Measurements from ENCODE around the gene RNPEP. TPM values are rescaled to one million over a fixed set of nuclear protein-coding genes. Genes with fewer than 3 reads are reported as not detected.
"Not testable (repeated sequence)": the region's sequence is repeated elsewhere in the genome, so short reads cannot be mapped to it uniquely, and the experiment has no call there.

The RNPEP gene
- total RNA-seq, 1 donor from 2014 or later: 57.1 TPM

GRCh38 chr1:201962382-201962781 is 20.1 kb upstream of the RNPEP start:
- not testable (repeated sequence) for DNase-seq (ENCODE audit: low spot score)

GRCh38 chr1:201964261-201964660 is 18.2 kb upstream of the RNPEP start:
- no peak for DNase-seq (ENCODE audit: low spot score)

DNA sequence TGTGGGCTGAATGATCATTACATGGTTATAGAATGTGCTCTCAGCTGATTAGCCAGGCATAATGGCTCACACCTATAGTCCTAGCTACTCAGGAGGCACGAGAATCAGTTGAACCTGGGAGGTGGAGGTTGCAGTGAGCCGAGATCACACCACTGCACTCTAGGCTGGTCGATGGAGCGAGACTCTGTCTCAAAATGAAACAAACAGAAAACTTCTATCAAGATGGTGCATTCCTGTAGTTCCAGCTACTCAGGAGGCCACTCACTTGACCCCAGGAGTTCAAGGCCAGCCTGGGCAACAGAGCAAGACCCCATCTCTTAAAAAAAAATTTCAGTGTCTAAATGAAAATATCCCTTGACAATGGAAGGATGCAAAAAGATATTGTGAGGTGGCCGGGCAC is 16.3 kb upstream of the RNPEP start:
- no peak for DNase-seq (ENCODE audit: low spot score)

- no peak for DNase-seq (ENCODE audit: low spot score)
These were observed 14.1 kb upstream of the RNPEP start for GRCh38 chr1:201968202-201968925.

DNA sequence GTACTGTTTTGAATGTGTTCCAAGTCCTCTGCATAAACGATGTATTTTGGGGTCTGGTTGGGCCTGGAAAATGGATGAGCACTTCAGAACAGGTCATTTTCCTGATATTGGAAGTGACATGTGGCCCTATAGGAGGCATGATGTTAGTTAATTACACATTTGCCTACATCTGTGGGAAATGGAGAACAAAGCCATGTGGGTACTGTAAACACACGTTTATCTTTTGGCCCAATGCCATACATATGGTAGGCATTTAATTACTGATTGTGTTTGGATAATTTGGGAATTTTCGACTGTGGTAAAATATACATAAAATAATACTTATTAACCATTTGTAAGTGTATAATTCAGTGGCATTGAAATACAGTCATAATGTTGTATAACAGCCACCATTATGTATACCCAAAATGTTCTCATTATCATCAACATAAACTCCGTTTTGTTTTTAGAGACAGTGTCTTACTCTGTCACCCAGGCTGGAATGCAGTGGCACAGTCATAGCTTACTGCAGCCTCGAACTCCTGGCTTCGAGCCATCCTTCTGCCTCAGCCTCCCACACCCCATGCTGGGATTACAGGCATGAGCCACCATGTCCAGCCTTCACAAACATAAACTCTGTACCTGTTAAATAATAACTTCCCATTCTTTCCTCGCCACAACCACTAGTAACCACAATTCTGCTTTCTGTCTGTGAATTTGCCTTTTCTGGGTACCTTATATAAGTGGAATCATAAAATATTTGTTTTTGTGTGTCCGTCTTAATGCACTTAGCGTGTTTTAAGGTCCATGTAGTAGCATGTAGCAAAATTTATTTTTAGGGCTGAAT is 11.9 kb upstream of the RNPEP start:
- DNase-seq (ENCODE audit: low spot score): no peak

DNA sequence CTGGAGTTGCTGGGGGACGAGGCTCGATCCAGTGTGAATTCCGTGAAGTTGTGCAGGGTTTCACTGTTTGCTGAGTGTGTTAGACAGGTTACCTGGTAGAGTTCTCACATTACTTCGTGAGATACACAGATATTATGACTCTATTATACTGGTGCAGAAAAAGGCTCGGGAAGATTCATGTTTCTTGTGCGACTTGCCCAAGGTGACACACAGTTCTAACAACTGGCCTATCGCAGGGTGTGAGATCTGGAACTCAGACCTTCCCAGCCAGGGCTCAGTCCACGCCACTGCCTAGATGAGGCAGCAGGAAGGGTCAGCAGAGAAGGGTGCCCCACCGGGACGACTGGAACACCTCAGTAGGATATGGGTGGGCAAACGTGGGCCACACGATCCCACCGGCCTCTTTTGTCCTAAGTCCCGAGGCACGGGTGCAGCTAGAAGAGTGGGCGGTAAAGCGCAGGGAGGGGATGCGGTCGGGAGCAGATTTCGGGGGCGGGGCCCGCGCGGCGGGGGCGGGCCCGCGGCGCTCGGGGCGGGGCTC is 296 bp upstream of the RNPEP start:
- DNase-seq (ENCODE audit: low spot score): peak; percentile 74

GRCh38 chr1:201983380-201983805 is 945 bp downstream of the RNPEP start:
- no peak for DNase-seq (ENCODE audit: low spot score)

- DNase-seq (ENCODE audit: low spot score): no peak
These were observed 2.0 kb downstream of the RNPEP start for GRCh38 chr1:201984446-201984845.

GRCh38 chr1:201985355-201985754 is 2.9 kb downstream of the RNPEP start:
- no peak for DNase-seq (ENCODE audit: low spot score)

DNA sequence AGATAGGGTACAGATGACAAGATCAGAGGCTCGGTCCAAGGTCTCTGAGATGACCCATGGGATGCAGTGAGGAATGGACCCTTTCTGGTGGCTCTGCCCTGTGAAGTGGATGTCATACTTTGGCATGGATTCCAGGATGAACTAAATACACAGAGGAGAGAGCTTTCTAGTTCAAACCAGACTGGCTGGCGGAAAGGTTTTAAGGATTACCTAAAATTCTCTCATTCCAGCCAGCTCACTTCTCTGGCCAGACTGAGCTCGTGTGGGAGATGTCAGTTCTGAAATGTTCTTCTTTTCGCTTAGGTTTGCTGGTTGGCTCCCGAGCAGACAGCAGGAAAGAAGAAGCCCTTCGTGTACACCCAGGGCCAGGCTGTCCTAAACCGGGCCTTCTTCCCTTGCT is 6.2 kb downstream of the RNPEP start:
- no peak for DNase-seq (ENCODE audit: low spot score)

GRCh38 chr1:201989354-201990128 is 7.1 kb downstream of the RNPEP start:
- DNase-seq (ENCODE audit: low spot score): no peak

GRCh38 chr1:201990427-201990826 is 8.0 kb downstream of the RNPEP start:
- no peak for DNase-seq (ENCODE audit: low spot score)

DNA sequence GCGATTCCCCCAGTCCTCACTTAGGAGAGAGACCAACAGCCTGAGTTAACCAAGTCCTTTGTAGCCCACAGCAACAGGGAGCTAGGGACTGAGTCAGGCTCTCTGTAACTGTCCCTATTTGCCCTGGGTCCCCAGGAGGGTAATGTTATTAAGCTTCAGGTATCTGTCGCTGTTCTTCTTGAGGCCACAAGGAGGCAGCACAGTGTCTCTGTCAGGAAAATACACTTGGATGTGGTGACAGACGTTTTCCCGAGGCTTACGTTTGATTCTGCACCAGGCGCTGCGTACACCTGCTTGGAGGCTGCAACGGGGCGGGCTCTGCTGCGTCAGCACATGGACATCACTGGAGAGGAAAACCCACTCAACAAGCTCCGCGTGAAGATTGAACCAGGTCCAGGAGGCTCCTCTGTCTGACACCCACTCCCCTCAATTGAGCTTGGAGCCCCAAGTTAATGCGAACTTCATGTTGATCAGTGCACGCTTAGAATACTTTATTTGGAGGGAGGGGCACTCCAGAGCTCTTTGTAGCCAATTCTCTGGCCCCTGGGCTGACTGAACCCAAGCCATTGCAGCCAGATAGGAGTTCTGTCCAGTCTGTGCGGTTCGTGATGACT is 17.3 kb downstream of the RNPEP start:
- DNase-seq (ENCODE audit: low spot score): no peak

DNA sequence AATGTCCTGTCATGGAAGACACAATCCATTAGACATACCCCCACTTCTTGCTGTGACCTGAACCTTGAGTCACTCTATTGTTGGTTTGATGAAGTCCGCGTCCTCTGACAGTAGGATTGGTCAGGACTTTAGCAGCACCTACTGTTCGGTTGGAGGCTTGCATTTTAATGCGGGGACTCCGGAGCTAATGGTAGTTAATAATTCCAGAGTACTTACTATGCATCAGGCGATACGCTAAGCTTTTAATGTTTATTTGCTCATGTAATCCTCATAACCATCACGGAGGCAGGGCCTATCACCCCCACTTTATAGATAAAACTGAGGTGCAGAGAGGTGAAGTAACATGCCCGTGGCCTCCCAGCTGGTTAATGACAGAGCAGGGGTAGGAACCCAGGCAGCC is 20.1 kb downstream of the RNPEP start:
- DNase-seq (ENCODE audit: low spot score): no peak

GRCh38 chr1:202004711-202005110 is 22.3 kb downstream of the RNPEP start:
- no peak for DNase-seq (ENCODE audit: low spot score)

GRCh38 chr1:202005958-202006357 is 23.5 kb downstream of the RNPEP start:
- no peak for DNase-seq (ENCODE audit: low spot score)

- DNase-seq (ENCODE audit: low spot score): no peak
These were observed 24.9 kb downstream of the RNPEP start for GRCh38 chr1:202007304-202007703.

- DNase-seq (ENCODE audit: low spot score): peak; percentile 90
These were observed 25.5 kb downstream of the RNPEP start for GRCh38 chr1:202007805-202008489.

GRCh38 chr1:202009326-202010179 is 27.1 kb downstream of the RNPEP start:
- peak; percentile 87 for DNase-seq (ENCODE audit: low spot score)

Measured in ureter (tissue), 1 donor.